ENCODE results near the gene WDCP.
"Not testable (repeated sequence)": the region's sequence is repeated elsewhere in the genome, so short reads cannot be mapped to it uniquely, and the experiment has no call there.

WDCP gene

GRCh38 chr2:24046930-24047702, at the start of gene WDCP:
WDCP (minus strand) TSS chr2:24047391; CDS start chr2:24039494, 7,897 bp downstream.
- DNase-seq, result peak; percentile 95

DNA sequence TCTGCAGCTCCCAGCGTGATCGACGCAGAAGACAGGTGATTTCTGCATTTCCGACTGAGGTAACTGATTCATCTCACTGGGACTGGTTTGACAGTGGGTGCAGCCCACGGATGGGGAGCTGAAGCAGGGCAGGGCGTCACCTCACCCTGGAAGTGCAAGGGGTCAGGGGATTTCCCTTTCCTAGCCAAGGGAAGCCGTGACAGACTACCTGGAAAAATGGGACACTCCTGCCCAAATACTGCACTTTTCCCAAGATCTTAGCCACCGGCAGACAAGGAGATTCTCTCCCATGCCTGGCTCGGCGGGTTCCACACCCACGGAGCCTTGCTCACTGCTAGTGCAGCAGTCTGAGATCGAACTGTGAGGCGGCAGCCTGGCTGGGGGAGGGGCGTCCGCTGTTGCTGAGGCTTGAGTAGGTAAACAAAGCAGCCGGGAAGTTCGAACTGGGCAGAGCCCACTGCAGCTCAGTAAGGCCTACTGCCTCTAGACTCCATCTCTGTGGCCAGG, 48.0 kb upstream of the WDCP start:
- not testable (repeated sequence) for DNase-seq

GRCh38 chr2:24093270-24093669, 46.1 kb upstream of the WDCP start:
- DNase-seq, result not testable (repeated sequence)

- no peak for DNase-seq
Observed at GRCh38 chr2:24088821-24089359, 41.7 kb upstream of the WDCP start.

GRCh38 chr2:24087032-24087431, 39.8 kb upstream of the WDCP start:
- DNase-seq, result no peak

GRCh38 chr2:24086241-24086640, 39.0 kb upstream of the WDCP start:
- no peak for DNase-seq

- DNase-seq, result no peak
Observed at GRCh38 chr2:24085200-24085489, 38.0 kb upstream of the WDCP start.

GRCh38 chr2:24084386-24085199, 37.4 kb upstream of the WDCP start, which contains the start of gene TP53I3:
TP53I3 (minus strand) TSS chr2:24084834; CDS start chr2:24084326, 508 bp downstream.
- DNase-seq, result peak; percentile 81

GRCh38 chr2:24083567-24084385, 36.6 kb upstream of the WDCP start:
- DNase-seq, result peak; percentile 39

GRCh38 chr2:24082787-24083566, 35.8 kb upstream of the WDCP start:
- DNase-seq, result no peak

DNA sequence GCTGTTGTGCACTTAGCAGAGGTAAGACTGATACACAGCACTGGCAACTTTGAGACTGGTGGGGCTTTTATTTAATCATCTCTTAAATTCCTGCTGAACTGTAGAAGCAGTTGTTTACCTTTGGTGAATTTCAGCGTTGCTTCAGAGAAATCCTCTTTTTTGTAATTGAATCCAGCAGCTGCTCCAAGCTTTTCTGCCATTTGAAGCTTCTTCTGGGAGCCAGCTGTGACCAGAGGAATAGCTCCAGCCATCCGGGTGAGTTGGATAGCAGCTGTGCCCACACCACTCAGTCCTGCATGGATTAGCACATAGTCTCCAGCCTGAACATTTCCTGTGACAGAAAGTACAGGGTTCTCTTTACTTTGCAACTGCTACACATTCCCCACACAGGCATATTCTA, 33.5 kb upstream of the WDCP start:
- no peak for DNase-seq

DNA sequence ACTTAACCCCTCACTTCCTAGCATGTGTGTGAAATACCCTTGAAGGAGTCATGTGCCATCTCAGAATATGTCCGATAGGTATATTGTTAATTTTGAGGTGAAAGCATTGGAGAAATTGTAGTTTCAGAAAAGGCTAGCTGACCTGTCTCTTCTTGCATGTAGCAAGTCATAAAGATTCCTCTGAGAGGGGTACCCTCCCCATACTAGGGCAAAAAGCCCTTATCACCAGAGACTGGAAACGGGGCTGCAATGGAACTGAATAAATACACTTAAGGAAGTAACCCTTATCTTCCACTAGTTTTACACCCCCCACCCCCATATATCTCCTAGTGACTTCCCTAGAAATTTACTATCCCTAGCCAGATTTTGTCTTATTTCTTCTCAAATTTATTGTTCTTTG, 30.7 kb upstream of the WDCP start:
- no peak for DNase-seq

DNA sequence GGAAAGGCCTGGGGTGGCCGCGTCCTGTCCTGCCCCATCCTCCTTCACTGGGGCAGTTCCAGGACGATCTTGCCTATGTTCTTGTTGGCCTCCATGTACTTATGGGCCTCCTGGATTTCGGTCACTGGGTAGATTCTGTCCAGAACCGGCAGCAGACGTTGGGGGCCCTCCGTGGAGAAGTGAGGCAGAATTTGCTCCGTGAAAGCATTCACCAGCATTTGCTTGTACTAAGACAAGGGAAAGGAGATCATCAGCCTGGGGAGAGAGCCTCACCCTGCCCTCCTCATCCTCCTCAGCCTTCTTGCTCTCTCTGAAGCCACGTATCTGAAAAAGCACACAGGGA, 30.3 kb upstream of the WDCP start:
- no peak for DNase-seq

- peak; percentile 12 for DNase-seq
Observed at GRCh38 chr2:24076849-24077534, 29.8 kb upstream of the WDCP start.

DNA sequence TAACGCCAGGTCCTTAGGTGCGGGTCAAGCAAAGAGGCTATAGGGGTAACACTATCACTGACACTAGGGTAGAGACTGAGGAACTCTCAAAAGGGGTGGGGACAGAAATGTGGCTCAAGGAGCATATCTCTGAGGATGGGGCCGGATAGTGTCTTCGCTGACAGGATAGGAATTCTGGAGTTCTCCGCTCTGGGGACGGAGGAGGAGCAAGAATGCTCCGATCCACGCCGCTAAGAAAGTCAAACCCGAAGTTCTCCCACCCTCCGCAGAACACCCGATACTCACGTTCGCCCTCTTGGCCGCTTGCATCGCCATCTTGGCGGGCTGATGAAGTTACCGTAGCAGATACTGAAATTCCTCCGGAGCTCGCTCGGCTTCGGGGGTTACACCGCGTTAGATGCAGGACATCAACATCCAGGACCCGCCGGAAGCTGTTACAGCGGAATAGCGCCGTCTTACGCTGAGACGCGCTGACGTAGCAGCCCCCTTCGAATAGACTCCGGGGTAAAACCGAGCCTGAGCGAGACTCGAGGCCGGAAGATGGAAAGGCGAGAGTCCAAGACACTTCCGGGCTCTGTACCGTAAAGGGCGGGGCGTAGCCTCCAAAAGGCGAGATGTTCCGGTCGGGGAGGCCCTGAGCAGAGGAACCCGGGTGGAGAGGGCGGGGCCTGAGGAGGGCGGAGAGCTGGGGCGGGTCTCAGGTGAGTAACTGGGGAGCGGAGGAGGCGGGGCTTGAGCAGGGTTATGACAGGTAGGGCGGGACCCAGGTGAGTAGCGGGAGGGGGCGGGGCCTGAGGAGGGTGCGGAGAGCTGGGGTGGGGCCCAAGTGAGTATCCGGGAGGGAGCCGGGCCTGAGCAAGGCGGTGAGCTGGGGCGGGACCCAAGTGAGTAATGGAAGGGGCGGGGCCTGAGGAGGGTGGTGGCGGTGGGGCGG, 29.0 kb upstream of the WDCP start, which contains the start of gene SF3B6:
Gene SF3B6 (minus strand): TSS at position 412 of the 934 bp plus-strand sequence. CDS start 97 bp downstream, at position 315.
- peak; percentile 99 for DNase-seq

DNA sequence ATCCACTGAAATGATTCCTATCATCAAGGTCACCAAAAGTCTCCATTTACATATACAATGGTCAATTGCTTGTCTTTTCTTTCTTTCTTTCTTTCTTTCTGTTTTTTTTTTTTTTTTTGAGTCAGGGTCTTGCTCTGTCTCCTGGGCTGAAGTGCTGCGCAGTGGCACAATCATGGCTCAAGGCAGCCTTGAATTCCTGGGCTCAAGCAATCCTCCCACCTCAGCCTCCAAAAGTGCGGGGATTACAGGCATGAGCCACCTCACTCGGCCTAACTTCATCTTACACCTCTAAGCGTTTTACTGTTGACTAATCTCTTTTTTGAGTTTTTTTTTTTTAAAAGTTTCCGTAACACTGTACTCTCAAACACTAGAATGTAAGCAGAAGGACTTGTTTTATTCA, 28.1 kb upstream of the WDCP start:
- DNase-seq, result no peak

GRCh38 chr2:24073816-24074215, 26.6 kb upstream of the WDCP start:
- DNase-seq, result no peak

DNA sequence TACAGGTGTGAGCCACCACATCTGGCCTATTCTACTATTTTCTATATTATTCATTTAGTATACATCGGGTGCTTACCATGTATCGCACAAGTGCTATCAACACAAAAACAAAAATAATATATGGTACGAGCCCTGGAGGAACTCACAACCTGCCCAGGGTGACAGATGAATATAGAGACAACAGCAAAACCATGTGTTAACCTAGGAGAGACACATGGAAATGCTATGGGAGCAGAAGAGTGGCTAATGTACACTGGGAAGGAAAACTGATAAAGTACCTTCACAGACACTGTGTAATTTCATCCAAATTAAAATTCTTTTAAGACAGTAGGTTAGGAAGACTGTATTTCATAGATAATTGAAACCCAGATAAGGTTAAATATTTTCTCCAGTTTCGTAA, 25.1 kb upstream of the WDCP start:
- no peak for DNase-seq

- DNase-seq, result no peak
Observed at GRCh38 chr2:24065341-24065740, 18.1 kb upstream of the WDCP start.

Data from stimulated activated CD4-positive, alpha-beta T cell treated with anti-CD3 and anti-CD28 coated beads, Interleukin-4, amount 100 ng/mL, for 24 hours (primary cell).